Lung (tissue), 12 donors: Measurements from ENCODE around the gene SSRP1. TPM values are rescaled to one million over a fixed set of nuclear protein-coding genes. Genes with fewer than 3 reads are reported as not detected.

Source experiments
- ATAC-seq: fragments of 200-7000 bp; cut with Tn5 transposase; one replicate; pipeline ENCODE4 v1.9.1; 2020; ENCODE audit warnings: moderate number of reproducible peaks; ENCODE audit not compliant: insufficient read depth, low FRiP score
- DNase-seq, 3 donors: peaks; one replicate each; pipeline ENCODE4 v3.0.0-alpha.2; 2013 to 2017
- H3K27ac ChIP-seq, 2 donors: one replicate each; pipeline ENCODE4 v1.5.1; 2013; ENCODE audit warnings: mild to moderate bottlenecking in 2 of 2, moderate library complexity in 2 of 2, control low read depth in 1 of 2, inconsistent platforms in 1 of 2, low read depth in 1 of 2, low read length in 1 of 2
- H3K27me3 ChIP-seq, 3 donors: one replicate each; pipeline ENCODE4 v1.5.1; 2013; ENCODE audit warnings: low read length in 2 of 3; ENCODE audit not compliant: control insufficient read depth in 3 of 3, insufficient read depth in 3 of 3
- H3K36me3 ChIP-seq, 4 donors: one replicate each; pipeline ENCODE4 v1.5.1; 2013; ENCODE audit warnings: low read length in 4 of 4, mild to moderate bottlenecking in 1 of 4, moderate library complexity in 1 of 4; ENCODE audit not compliant: control insufficient read depth in 4 of 4, insufficient read depth in 4 of 4
- H3K4me1 ChIP-seq, 5 donors: one replicate each; pipeline ENCODE4 v1.5.1; 2013; ENCODE audit warnings: low read length in 5 of 5, mild to moderate bottlenecking in 2 of 5, moderate library complexity in 1 of 5; ENCODE audit not compliant: control insufficient read depth in 5 of 5, insufficient read depth in 5 of 5
- H3K4me3 ChIP-seq: one replicate; pipeline ENCODE4 v1.5.1; 2013; ENCODE audit warnings: mild to moderate bottlenecking, control low read depth, moderate library complexity
- H3K9ac ChIP-seq, 2 donors: one replicate each; pipeline ENCODE4 v1.5.1; 2013; ENCODE audit warnings: low read length in 2 of 2, control low read depth in 1 of 2; ENCODE audit not compliant: insufficient read depth in 1 of 2
- H3K9me3 ChIP-seq, 4 donors: one replicate each; pipeline ENCODE4 v1.5.1; 2013; ENCODE audit warnings: low read length in 3 of 4, mild to moderate bottlenecking in 1 of 4, moderate library complexity in 1 of 4; ENCODE audit not compliant: control insufficient read depth in 4 of 4, insufficient read depth in 3 of 4
- WGBS, 2 donors: extraction: QIAGEN DNeasy Blood & Tissue Kit; methylation state at CpG; one replicate each; pipeline ENCODE4 v1.1.7; 2013; 5-methylcytosine and 5-hydroxymethylcytosine counted together
- polyA plus RNA-seq, 2 donors: library from polyadenylated mRNA; stranded (reverse); fragments of 200-250 nt; gene quantifications; one replicate each; pipeline ENCODE4 v1.2.1, GENCODE V29; 2013
- total RNA-seq, 2 donors: library from RNA; depleted of rRNA in 1 of 2; stranded (reverse); fragments of >200 nt in 1 of 2; gene quantifications; one replicate each; pipeline ENCODE4 v1.2.1, GENCODE V29; 2014 to 2021
- TF ChIP-seq, protein P1 (sequence below): IDR thresholded peaks from 2 replicates; pipeline ENCODE4 v1.5.1; 2012; ENCODE audit warnings: mild to moderate bottlenecking; ENCODE audit errors: control extremely low read depth, extremely low read depth
- donor health status: control.
- donor health status: control.
- donor health status: Bipolar disorder and iron deficiency.
- donor health status: healthy.
- donor health status: DM: yes; HTN: yes; CAD: no.

Gene SSRP1
- total and polyA plus RNA-seq, 4 donors: 37.1 to 76.9 (median 64.6) TPM

DNA sequence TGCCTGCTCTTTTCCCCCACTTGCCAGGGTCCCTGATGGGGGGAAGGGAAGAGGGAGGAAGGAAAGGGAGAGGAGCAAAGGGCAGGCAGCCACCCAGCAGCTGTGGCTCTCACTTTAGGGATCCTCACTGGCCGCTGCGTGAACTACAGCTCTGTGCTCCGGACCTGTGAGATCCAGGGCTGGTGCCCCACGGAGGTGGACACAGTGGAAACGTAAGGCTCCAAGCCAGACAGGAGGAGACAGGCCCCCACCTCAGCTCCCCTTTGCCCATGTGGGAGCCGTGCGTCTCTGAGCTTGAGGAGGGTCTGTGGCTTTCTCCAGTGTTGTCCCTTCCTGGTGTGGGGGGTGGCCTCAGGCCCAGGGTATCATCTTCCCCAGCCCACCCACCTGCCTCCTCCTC is 12.4 kb upstream of the SSRP1 start:
- Histone ChIP-seq H3K4me1 (no peaks in the 10 kb centered on the region), H3K36me3 (no peaks in the 10 kb centered on the region), H3K9me3 (no peaks in the 10 kb centered on the region), H3K4me3 (no peak overlapping the region), H3K27me3 (no peaks in the 10 kb centered on the region), H3K9ac (no peak overlapping the region), H3K27ac (no peak overlapping the region)
- WGBS, 2 donors: 80 to 86% methylated on average over 7 of the region's 7 CpGs
- ATAC-seq: no peak
- no peak for DNase-seq
- TF ChIP-seq, protein P1, sequence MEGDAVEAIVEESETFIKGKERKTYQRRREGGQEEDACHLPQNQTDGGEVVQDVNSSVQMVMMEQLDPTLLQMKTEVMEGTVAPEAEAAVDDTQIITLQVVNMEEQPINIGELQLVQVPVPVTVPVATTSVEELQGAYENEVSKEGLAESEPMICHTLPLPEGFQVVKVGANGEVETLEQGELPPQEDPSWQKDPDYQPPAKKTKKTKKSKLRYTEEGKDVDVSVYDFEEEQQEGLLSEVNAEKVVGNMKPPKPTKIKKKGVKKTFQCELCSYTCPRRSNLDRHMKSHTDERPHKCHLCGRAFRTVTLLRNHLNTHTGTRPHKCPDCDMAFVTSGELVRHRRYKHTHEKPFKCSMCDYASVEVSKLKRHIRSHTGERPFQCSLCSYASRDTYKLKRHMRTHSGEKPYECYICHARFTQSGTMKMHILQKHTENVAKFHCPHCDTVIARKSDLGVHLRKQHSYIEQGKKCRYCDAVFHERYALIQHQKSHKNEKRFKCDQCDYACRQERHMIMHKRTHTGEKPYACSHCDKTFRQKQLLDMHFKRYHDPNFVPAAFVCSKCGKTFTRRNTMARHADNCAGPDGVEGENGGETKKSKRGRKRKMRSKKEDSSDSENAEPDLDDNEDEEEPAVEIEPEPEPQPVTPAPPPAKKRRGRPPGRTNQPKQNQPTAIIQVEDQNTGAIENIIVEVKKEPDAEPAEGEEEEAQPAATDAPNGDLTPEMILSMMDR: no peak

DNA sequence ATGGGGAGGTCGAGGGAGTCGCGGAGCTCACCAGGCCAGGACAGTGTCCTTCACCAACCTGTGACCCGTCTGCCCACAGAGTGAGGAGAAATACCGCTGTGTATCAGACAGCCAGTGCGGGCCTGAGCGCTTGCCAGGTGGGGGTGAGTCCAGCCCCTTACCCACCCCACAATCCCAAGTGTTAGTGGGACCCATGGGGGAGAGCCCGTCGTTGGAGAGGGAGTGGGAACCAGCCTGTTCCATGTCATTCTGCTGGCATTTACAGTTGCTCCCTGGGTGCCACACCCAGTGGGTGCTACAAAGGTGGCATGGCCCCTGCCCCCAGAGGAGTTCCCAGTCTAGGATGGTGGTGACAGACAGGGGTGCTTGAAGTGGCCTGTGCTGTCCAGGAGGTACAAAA is 11.6 kb upstream of the SSRP1 start:
- no peaks in the 10 kb centered on the region for H3K27me3 ChIP-seq
- 91 to 95% methylated on average over 9 of the region's 9 CpGs for WGBS, 2 donors

DNA sequence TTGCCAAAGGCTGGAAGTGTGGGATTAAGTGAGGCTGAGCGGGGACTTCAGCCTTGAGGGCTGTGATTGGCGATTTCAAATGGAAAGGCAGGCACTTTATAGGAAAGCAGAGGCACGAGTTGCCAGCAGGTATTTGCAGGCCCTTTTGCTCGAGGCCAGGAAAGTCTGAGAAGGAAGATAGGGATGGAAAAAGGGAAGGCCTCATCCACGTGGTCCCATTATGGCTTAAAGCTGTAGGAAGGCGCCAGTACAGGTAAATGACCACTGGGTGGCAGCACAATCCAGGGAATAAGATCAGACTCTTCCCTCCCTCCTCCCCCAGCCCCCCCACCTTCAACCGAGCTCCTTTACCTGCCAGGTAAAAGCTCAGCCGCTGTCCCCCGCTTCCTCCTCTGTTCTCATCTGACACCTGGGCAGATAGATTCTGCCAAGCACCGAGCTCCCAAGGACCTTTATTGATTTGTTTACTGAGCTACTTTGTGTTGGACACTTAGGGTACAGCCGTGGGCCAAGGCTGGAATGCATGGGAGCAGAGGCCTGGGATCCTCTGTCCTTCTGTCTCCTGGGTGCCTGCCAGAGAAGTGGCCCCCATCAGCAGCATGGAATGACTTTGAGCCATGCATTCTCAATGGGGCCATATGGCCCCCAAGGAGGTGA is 10.0 kb upstream of the SSRP1 start:
- ATAC-seq: peak; percentile 75
- Histone ChIP-seq H3K9ac (no peak overlapping the region), H3K9me3 (no peaks in the 10 kb centered on the region), H3K27ac (no peak overlapping the region), H3K4me1 (no peaks in the 10 kb centered on the region), H3K4me3 (no peak overlapping the region), H3K27me3 (no peaks in the 10 kb centered on the region), H3K36me3 (no peaks in the 10 kb centered on the region)
- DNase-seq: peak; percentile 57 to 66 (median 59)
- 22 to 24% methylated on average over 11 of the region's 11 CpGs for WGBS, 2 donors
- TF ChIP-seq, protein P1: peak; percentile 58

More for the DNA sequence above, 11.6 kb upstream of the SSRP1 start:
- no peak for ATAC-seq
- no peak overlapping the region for H3K9ac ChIP-seq
- no peak for DNase-seq
- no peaks in the 10 kb centered on the region for H3K4me1 ChIP-seq
- H3K4me3 ChIP-seq: no peak overlapping the region
- no peaks in the 10 kb centered on the region for H3K9me3 ChIP-seq
- TF ChIP-seq, protein P1: no peak
- no peak overlapping the region for H3K27ac ChIP-seq
- H3K36me3 ChIP-seq: no peaks in the 10 kb centered on the region

DNA sequence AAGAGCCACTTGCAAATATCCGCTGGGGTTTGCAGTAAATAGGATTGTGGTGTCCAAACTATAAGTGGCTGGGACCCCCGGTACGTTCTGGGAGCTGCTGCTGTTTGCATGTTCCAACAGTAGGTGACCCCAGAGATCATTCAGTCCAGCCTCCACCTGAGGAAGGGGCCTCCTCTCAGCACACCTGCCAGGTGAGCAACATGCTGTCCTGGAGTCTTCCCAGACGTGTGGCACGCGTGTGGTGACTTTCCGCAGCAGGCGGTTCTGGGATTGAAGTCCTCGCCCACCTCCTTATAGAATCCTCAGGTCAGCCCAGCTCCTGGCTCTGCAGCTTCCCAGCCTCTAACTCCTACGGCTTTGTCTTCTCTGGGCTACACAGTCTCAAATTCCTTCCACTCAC is 9.1 kb upstream of the SSRP1 start:
- no peak for DNase-seq
- Histone ChIP-seq H3K27me3 (no peaks in the 10 kb centered on the region), H3K4me3 (no peak overlapping the region), H3K36me3 (no peaks in the 10 kb centered on the region), H3K27ac (no peak overlapping the region), H3K4me1 (no peaks in the 10 kb centered on the region), H3K9ac (no peak overlapping the region), H3K9me3 (no peaks in the 10 kb centered on the region)
- ATAC-seq: no peak
- 94 to 97% methylated on average over 10 of the region's 10 CpGs for WGBS, 2 donors
- TF ChIP-seq, protein P1: no peak
